Stimulated activated CD8-positive, alpha-beta memory T cell treated with anti-CD3 and anti-CD28 coated beads, Interleukin-12 subunit alpha, Interleukin-12 subunit beta, amount 100 ng/mL, for 4 hours (primary cell): ENCODE results near the gene CEBPG.

Experiments
- DNase-seq: peaks from one replicate; pipeline ENCODE4 v3.0.0-alpha.2; 2020; ENCODE audit warnings: low read depth

The CEBPG gene

DNA sequence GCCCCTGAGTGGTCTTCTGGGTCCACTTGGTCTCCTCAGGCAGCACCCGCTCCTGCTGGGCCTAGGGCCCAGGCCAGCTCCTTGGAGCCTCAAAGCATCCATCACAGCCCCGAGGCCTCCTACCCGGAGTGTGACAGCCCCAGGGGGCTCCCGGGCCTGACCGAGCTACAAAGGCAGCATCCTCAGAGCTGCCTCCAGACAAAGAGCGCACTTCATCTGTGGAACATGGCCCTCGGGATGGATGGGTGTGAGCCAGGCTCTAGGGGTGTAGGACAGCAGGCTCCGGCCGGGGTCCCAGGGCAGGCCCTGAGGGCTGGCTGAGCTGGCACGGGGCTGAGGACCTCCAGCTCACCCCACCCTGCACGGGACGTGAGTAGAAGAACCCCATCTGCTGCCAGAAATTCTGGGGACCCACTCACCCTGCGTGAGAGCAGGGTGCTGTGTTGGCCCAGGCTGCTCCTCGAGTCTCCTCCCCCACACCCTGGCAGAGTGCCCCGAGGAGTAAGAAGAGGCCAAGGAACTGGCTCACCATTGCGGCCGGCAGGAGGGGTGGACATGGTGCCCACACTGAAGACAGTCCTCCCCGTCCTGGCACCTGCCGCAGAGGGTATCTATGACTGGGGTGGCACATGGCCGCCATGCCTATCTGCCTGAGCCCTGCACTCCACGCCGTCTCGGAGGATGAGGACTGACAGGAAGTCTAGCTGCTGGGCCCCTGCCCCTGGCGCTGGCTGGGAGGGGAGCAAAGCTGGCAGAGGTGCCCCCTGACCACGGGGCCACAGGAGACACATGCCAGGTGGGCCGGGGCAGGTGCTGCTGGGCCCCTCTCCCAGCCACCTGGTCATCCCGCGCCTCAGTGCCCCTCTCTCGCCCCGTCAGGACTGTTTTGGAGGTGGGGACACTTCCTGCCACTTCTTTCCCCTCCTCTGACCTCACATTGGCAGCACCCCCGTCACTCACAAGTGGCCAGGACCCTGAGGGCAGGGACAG is 22.3 kb downstream of the CEBPG start:
- DNase-seq = no peak

GRCh38 chr19:33396701-33397535 is 23.4 kb downstream of the CEBPG start:
- no peak for DNase-seq

DNA sequence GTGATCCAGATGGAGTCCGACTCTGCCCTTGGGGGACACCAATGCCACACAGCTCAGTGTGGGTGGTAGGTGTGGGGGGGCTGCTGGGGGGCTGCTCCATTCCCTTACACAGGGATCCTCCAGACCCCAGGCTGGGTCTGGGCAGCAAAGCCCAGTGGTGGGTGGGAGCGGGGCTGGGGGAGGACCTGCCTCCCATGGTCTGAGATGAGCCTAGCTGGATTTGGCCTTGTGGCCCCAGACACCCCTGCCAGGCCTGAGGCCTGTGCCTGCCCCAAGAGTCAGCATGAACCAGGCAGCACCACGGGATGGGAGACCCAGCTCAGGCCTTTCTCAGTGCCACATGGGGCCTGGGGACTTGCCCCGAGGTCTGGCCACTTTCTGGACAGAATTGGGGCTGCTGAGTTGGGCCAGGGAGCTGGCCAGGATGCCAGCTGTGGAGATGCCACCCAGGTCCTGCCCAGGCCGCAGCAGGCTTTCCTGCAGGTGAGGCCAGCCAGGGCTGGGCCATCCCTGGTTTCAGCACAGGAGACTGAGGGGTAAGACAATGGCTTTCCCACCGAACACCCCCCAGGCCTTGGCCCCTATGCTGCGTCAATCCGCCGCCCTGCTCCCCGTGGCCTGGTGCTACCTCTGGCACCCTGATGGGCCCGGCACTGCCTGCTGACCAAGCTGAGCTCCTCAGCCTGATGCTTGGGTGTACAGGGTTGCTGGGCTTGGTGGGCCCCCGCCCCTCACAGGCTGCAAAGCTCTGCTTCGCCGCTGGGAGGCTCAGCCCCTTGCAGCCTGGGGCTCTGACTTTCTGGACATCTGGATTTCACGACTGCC is 24.2 kb downstream of the CEBPG start:
- DNase-seq = no peak

DNA sequence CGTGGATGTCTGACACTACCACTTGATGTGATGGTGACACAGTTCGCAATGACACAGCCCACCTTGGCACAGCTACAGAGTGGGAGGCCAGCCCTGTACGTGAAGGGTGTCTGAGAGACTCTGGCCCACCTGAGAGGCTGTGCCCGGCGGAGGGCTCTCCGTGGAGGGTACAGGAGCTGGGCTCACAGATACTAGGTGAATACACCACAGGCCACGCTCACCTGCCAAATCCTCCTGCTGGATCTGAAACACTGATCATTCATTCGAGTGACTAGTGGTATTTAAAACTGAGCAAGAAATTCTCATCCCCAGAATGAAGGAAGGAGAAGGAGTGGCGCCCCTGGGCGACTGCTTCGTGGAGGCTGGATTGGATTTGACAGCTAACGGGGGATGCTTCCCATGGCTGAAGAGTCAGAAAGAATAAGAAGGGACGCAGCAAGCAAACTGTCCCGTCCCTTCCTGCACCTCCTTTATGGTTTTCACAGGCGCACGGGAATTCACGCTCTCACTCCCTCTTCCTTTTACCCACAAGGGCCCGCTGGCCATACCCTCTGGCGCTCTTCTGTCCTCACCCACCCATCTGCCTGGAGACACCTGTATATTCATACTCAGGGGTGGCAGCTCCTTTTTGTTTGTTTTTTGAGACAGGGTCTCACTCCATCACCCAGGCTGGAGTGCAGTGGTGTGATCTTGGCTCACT is 25.0 kb downstream of the CEBPG start:
- no peak for DNase-seq

- DNase-seq = no peak
Observed at GRCh38 chr19:33399081-33399744, 25.7 kb downstream of the CEBPG start.

- DNase-seq = no peak
Observed at GRCh38 chr19:33399745-33400681, 26.5 kb downstream of the CEBPG start.

DNA sequence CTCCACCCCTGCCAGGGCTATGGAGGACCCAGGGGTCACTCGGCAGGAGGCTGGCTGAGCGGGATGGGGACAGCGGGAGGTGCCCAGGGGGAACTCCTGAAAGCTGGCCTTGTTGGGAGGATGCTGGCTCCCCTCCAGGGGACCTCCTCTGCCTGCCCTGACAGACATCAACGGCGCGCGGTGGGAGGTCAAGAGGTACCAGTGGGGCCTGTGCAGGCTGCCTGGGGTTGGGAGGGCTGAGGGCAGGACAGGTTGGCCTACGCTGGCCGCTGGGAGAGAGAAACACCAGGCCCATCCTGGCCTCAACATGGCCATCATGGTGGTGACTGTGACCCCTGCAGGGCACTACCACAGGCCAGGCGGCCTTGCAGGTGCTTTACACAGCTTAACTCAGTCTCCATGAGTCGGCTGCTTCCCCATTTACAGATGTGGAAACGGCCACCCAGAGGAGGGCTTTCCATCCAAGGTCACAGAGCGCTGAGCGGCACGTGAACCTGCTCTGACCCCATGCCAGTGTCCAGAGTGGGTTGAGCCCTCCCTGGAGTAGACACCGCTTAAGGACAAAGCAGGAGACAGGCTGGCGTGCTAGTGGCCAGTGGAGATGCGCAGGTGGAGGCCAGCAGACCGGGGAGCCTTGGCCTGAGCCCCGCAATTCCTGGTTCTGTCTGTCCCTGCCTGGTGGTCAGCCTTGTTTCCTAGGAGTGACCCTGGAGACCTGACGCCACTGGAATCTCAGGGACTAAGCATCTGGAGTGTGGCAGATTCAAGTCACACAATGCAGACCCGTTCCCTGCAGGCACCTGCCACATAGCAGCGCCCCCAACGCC is 27.6 kb downstream of the CEBPG start:
- no peak for DNase-seq

DNA sequence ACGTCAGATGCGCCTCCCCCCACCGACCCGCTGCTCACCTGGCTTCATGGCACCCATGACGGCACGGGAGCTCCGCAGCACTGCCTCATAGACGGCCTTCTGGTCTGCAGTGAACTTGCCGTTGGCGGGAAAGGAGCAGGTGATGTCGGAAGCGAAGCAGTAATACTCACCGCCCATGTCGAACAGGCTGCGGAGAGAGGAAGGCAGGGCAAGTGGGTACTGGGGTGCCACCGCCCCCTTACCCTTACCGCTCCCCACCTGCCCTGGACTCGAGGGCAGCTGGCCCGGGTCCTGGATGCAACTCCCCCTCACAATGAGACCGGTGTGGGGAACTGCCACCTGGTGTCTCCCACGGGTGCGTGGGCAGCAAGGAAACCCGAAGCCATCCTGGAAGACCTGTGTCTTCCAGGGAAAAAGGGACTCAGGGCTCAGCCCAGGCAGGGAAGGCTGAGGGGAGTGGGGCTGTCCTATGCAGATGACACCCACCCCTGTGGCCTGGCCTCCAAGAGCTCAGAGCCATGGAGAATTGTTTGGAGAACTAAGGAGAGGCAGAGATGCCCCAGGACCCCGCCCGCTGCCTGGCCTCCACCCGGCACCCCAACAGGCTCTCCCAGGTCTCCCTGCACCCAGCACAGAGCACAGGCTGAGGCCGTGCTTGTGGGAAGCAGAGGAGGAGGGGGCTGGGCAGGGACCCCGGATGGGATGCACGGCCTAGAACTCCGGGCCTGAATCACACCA is 28.3 kb downstream of the CEBPG start:
- DNase-seq = no peak

DNA sequence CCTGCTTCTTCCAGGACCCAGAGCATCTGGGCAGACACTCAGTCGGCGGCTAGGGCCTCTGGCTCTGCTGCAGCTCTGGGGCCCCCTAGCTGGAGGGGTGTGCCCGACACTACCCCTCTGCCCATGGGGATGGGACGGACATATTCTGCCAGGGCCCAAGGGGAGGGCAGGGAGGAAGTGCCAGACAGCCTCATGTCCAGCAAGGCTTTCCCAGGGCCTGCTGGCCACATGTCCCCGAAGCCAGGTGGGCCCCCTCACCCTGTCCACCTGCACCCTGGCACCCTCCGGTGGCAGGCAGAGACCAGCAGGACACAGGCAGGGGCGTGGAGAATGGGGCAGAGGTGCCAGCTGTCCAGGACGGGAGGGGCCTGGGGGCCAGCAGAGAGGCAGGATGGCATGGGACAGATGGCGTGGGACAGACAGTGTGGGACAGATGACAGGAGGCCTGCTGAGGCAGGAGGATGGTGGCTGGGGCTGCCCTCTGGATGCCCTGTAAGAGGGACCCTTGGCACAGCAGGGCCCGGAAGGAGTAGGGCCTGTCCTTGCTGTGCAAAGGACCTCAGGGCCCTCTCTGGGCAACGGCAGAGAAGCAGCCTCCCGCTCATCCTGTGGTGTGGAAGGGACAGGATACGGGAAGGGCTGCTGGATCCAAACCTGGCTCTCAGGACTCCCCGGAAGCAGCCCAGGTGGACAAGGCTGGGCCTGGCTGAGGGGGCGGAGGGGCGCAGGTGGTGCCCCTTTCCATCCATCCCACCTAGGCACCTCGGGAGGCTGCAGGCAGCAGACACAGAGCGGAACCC is 29.1 kb downstream of the CEBPG start:
- DNase-seq = no peak

DNA sequence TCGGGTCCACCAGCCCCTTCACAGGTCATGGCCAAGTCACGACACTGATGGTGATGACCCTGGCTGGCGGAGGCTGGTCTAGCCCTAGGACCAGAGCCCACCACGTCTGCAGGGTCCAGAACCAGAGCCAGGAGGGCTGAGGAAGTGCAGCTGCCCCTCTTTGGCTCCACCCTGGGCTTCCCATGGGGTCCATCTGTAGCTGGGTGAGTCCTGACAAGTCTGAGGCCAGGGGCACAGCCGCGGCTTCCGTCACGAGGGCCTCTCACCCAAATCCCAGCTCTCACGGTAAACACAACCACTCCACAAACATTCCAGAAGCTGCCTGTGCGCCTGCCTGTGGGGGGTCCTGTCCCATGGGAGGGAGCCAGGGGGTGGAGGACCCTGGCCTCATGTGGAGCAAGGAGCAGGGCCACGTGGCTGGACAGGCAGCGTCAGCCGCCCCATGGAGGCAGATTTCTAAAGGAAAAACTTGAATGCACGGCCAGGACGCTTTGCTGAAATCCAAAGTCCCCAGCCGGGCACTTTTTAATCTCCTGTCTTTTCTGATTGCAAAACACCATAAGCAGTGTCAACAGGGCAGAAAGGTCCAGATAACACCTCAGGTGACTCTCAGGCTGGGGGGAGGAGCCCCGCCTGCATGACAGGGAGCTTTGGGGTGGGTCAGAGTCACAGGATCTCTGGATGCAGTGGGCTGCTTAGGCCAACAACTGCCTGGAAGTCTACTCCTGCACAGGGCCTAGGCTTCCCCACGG is 29.9 kb downstream of the CEBPG start:
- DNase-seq = no peak

DNA sequence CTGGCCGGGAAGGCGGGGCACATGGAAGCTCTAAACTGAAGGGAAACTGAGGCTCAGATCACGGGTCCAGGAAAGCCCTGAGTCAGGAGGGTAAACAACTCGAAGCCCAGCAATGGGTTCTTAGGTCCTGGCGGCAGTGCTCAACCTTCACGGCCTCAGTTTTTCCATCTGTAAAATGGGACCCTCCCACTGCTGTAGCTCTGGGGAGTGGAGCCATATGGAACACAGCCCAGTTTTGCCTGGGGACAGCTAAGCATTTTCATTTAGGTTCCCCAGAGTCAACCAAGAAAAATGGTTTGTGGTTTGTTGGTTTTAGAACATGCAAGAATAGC is 30.4 kb downstream of the CEBPG start:
- no peak for DNase-seq

DNA sequence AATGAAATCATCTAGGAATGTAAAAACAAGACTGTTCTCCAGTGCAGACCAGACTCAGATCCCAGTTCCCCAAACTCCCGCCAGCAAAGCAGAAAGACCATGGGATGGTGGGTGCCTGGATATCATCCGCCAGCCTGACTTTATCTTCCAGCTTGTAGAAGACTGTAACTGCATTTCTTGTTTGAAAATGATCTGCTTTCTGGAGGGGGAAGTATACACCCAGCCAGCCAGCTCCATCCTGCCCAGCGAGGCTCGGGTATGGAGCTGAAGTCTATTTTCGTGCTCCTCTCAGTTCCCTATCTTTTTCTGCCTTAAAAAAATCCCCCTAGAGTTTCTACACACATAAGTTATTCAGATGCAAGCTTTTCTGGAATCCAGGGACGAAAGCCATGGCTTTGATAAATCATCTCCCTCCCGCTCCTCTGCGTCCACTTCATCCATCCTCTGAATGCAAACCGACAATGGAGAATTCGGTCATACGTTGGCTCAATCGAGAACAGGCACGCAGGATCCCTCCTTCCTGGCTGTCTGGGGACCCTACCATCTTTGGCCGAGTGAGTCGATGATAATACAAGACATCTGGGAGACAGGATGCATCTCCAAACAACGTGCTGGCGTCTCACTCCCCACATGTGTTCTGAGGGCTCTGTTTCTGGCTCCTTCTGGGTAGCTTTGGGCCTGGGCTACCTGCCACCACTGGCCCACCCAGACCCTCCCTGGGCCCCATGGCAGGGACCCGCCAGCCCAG is 31.2 kb downstream of the CEBPG start:
- DNase-seq = no peak

DNA sequence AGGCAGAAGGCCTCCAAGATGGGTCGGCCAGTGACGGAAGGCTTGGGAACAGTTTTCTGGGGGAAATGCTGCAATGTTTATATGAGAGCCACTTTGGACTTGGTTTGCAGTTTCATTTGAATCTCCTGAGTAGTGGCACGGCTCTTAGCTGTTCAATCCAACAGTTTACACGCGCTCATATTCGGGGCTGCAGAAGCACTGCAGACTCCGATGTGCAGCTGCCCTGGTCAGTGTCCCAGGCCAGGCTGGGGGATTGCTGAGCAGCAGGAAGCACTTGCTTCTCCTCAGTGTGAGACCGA is 31.7 kb downstream of the CEBPG start:
- DNase-seq = no peak

GRCh38 chr19:33405553-33406461 is 32.3 kb downstream of the CEBPG start:
- DNase-seq = no peak

- peak; percentile 43 for DNase-seq
Observed at GRCh38 chr19:33406521-33407139, 33.1 kb downstream of the CEBPG start.
